ENCODE measurements around the gene TFPI. TPM values are rescaled to one million over a fixed set of nuclear protein-coding genes. Genes with fewer than 3 reads are reported as not detected.
A peak's percentile ranks its signal among the peaks of the same experiment; 100 is the strongest.

The TFPI gene
- total RNA-seq, 6 experiments from 2014 or later = 145 to 223 (median 189) TPM

DNA sequence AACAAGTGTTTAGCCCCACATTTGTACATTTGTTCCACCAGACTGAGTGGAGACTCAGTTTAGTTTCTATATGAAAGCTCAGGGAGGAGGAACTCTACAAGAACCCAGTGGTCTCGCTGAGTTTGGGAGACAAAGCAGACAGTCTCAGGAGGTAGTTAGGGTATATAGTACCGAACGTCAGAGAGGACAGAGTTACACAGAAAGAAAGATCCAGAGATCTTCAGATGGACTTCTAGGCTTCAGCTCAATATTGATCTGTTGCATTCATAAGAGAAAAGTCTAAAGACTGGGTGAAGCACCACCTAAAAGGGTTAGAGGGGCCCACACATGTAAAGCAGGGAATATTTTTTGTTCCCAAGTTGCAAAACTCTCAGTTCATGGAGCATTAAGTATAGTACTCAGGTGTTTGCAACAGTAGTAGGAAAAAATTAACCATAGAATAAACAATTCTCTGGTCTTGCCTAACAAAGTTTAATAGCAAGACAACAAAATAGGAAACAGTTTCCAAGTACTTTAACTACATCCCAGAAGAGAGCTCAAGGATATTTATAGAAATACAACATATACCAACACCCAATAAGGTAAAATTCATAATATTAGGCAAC is 4.2 kb downstream of the TFPI start:
- TF ChIP-seq POLR2A (IDR thresholded peaks at IDR 0.05) = peak; percentile 41
- TF ChIP-seq, protein P1, sequence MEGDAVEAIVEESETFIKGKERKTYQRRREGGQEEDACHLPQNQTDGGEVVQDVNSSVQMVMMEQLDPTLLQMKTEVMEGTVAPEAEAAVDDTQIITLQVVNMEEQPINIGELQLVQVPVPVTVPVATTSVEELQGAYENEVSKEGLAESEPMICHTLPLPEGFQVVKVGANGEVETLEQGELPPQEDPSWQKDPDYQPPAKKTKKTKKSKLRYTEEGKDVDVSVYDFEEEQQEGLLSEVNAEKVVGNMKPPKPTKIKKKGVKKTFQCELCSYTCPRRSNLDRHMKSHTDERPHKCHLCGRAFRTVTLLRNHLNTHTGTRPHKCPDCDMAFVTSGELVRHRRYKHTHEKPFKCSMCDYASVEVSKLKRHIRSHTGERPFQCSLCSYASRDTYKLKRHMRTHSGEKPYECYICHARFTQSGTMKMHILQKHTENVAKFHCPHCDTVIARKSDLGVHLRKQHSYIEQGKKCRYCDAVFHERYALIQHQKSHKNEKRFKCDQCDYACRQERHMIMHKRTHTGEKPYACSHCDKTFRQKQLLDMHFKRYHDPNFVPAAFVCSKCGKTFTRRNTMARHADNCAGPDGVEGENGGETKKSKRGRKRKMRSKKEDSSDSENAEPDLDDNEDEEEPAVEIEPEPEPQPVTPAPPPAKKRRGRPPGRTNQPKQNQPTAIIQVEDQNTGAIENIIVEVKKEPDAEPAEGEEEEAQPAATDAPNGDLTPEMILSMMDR (IDR thresholded peaks at IDR 0.05) = no peak
- peak overlapping the region; percentile 86 to 97 (median 93) for H3K27ac ChIP-seq
- WGBS (ENCODE audit: insufficient coverage, low coverage, low lambda C conversion rate, missing lambda C conversion rate) = 0% methylated on average over 3 of the region's 3 CpGs

DNA sequence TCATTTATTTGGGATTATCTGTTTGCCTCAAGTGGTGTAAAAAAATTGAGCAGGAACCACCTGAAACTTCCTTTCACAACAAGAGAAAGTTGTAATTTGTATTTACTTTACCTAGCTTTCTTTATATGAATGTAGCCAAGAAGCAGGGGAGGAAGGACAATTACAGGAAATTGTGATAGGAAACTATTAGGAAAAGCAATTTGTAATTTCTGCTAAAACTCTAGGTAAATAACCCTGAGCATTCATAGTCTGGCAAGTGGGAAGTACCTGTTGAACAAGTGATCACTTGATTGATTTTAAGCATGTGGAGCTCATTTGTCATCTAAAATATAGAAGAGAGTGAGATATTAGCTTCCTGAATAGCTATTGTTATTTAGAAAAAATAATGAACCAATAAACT is 5.0 kb downstream of the TFPI start:
- no peaks in the 10 kb centered on the region for H3K36me3 ChIP-seq
- DNase-seq = no peak
- no peaks in the 10 kb centered on the region for H3K27me3 ChIP-seq
- intact Hi-C loops (cut with DNase I) = no loop called here
- no peak for TF ChIP-seq POLR2A (IDR thresholded peaks at IDR 0.05)
- TF ChIP-seq, protein P1 (IDR thresholded peaks at IDR 0.05) = no peak
- H3K4me3 ChIP-seq = peak overlapping the region in 2 of 3 donors; percentile 49 to 53
- peak in 3 of 4 donors; percentile 0 to 20 (median 2) for ATAC-seq
- H3K27ac ChIP-seq = peak overlapping the region; percentile 86 to 97 (median 93)
- no peaks in the 10 kb centered on the region for H3K9me3 ChIP-seq
- H3K4me1 ChIP-seq = peaks cover 0 to 29% (median 5%) of the 10 kb centered on the region in 4 donors

More for the DNA sequence above, 4.2 kb downstream of the TFPI start:
- no peaks in the 10 kb centered on the region for H3K36me3 ChIP-seq
- ATAC-seq = peak; percentile 50 to 81 (median 69)
- H3K4me3 ChIP-seq = peak overlapping the region; percentile 14 to 53 (median 49)
- DNase-seq = no peak
- intact Hi-C loops (cut with DNase I) = no loop called here
- no peaks in the 10 kb centered on the region for H3K9me3 ChIP-seq
- H3K27me3 ChIP-seq = no peaks in the 10 kb centered on the region
- H3K4me1 ChIP-seq = peaks cover 0 to 29% (median 4%) of the 10 kb centered on the region in 4 donors

DNA sequence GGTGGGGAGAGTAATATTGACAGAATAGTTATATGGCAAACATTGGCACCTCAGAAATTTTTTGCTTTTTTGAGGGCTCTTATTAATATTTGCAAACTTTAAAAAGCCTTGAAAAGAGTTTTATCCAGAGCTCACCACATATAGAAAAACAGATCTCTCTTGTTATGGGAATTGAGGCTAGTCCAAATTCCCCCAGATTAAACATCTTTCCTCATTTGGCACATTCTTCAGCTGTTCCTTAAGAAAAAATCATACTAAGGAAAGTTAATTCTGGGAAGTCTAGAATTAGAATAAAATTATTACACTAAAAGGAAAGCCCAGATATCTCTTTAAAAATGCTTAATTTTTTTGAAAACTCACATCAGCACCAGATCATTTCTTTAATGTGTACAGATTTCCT is 5.6 kb downstream of the TFPI start:
- no peak overlapping the region for H3K4me3 ChIP-seq
- peak overlapping the region; percentile 86 to 97 (median 93) for H3K27ac ChIP-seq
- no peak for TF ChIP-seq POLR2A (IDR thresholded peaks at IDR 0.05)
- TF ChIP-seq, protein P1 (IDR thresholded peaks at IDR 0.05) = no peak
- DNase-seq (no peak), ATAC-seq (no peak)
- no peaks in the 10 kb centered on the region for H3K27me3 ChIP-seq
- peaks cover 0 to 34% (median 7%) of the 10 kb centered on the region in 4 donors for H3K4me1 ChIP-seq
- no peaks in the 10 kb centered on the region for H3K9me3 ChIP-seq
- intact Hi-C loops (cut with DNase I) = no loop called here
- H3K36me3 ChIP-seq = no peaks in the 10 kb centered on the region

DNA sequence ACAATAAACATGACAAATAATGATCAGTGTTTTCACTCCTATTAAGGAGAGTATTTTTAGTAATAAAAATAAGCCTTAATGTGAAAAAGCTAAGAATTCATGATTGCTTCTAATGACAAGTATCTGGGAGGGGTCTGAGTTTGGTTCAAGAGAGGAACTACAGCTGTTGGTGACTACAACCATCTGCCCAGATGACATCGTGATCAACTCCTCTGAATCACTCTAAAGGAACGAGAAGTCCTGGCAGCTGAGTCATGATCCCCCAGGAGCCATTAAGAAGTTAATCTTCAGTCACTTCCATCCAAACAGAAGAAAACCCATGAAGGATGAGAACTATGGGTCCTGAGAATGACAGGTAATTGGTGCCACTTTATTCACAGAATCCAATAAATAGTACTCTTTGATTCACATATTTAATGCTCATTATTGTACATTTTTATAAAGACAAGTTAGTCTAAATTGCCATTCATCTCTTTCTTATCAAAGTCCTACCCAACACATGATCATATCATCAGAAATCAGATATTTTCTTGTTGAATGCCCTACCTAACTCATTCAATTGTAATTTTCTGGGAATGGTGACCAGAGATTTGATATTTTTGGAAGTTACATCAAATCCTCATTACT is 6.8 kb downstream of the TFPI start:
- WGBS (ENCODE audit: insufficient coverage, low coverage, low lambda C conversion rate, missing lambda C conversion rate) = 8% methylated on average over 2 of the region's 2 CpGs
- H3K36me3 ChIP-seq = no peaks in the 10 kb centered on the region
- no peak for DNase-seq

More for the DNA sequence above, 6.8 kb downstream of the TFPI start:
- Histone ChIP-seq H3K27ac (peak overlapping the region; percentile 86 to 94 (median 93)), H3K27me3 (no peaks in the 10 kb centered on the region), H3K4me3 (no peak overlapping the region), H3K9me3 (no peaks in the 10 kb centered on the region), H3K4me1 (peaks cover 0 to 46% (median 11%) of the 10 kb centered on the region in 4 donors)
- TF ChIP-seq, protein P1 (IDR thresholded peaks at IDR 0.05) = no peak
- TF ChIP-seq POLR2A (IDR thresholded peaks at IDR 0.05) = peak; percentile 28
- ATAC-seq = peak in 2 of 4 donors; percentile 15 to 34
- intact Hi-C loops (cut with DNase I) = no loop called here
